Breast epithelium (tissue), 3 donors: ENCODE results near the gene NFE2L2.

Experiments used
- POLR2A ChIP-seq: fragments of 450-650 bp; IDR thresholded peaks from one replicate; pipeline ENCODE4 v1.6.1; 2016; ENCODE audit warnings: antibody characterized with exemption, mild to moderate bottlenecking, moderate library complexity
- POLR2AphosphoS5 ChIP-seq, 3 donors: sonication (generic); formaldehyde crosslinking; IDR thresholded peaks; one replicate each; pipeline ENCODE4 v1.6.1; 2017; ENCODE audit warnings: antibody characterized with exemption in 3 of 3

- TF ChIP-seq POLR2A (no peak), POLR2AphosphoS5 (IDR thresholded peaks at IDR 0.05) (no peak)
Measured at GRCh38 chr2:177314194-177314593, 49.7 kb upstream of the NFE2L2 start.
